Measurements from ENCODE around the gene EFNA2.

Gene EFNA2

GRCh38 chr19:1254081-1254527 is 31.6 kb upstream of the EFNA2 start:
- no peak overlapping the region for H3K4me3 ChIP-seq (ENCODE audit: low read length)
- no peak for DNase-seq (ENCODE audit: low read depth)
- TF ChIP-seq, protein P1, sequence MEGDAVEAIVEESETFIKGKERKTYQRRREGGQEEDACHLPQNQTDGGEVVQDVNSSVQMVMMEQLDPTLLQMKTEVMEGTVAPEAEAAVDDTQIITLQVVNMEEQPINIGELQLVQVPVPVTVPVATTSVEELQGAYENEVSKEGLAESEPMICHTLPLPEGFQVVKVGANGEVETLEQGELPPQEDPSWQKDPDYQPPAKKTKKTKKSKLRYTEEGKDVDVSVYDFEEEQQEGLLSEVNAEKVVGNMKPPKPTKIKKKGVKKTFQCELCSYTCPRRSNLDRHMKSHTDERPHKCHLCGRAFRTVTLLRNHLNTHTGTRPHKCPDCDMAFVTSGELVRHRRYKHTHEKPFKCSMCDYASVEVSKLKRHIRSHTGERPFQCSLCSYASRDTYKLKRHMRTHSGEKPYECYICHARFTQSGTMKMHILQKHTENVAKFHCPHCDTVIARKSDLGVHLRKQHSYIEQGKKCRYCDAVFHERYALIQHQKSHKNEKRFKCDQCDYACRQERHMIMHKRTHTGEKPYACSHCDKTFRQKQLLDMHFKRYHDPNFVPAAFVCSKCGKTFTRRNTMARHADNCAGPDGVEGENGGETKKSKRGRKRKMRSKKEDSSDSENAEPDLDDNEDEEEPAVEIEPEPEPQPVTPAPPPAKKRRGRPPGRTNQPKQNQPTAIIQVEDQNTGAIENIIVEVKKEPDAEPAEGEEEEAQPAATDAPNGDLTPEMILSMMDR (IDR thresholded peaks at IDR 0.05; ENCODE audit: insufficient read depth, low read depth, low read length, missing control alignments), result no peak

- DNase-seq (ENCODE audit: low read depth), result no peak
- TF ChIP-seq, protein P1 (IDR thresholded peaks at IDR 0.05; ENCODE audit: insufficient read depth, low read depth, low read length, missing control alignments), result no peak
- no peak overlapping the region for H3K4me3 ChIP-seq (ENCODE audit: low read length)
Observed at GRCh38 chr19:1254530-1255185, 31.0 kb upstream of the EFNA2 start.

GRCh38 chr19:1255186-1256161 is 30.2 kb upstream of the EFNA2 start:
- DNase-seq (ENCODE audit: low read depth), result no peak
- no peak overlapping the region for H3K4me3 ChIP-seq (ENCODE audit: low read length)
- TF ChIP-seq, protein P1 (IDR thresholded peaks at IDR 0.05; ENCODE audit: insufficient read depth, low read depth, low read length, missing control alignments), result no peak

- no peak overlapping the region for H3K4me3 ChIP-seq (ENCODE audit: low read length)
- DNase-seq (ENCODE audit: low read depth), result no peak
- TF ChIP-seq, protein P1 (IDR thresholded peaks at IDR 0.05; ENCODE audit: insufficient read depth, low read depth, low read length, missing control alignments), result no peak
Observed at GRCh38 chr19:1256646-1257474, 28.8 kb upstream of the EFNA2 start.

DNA sequence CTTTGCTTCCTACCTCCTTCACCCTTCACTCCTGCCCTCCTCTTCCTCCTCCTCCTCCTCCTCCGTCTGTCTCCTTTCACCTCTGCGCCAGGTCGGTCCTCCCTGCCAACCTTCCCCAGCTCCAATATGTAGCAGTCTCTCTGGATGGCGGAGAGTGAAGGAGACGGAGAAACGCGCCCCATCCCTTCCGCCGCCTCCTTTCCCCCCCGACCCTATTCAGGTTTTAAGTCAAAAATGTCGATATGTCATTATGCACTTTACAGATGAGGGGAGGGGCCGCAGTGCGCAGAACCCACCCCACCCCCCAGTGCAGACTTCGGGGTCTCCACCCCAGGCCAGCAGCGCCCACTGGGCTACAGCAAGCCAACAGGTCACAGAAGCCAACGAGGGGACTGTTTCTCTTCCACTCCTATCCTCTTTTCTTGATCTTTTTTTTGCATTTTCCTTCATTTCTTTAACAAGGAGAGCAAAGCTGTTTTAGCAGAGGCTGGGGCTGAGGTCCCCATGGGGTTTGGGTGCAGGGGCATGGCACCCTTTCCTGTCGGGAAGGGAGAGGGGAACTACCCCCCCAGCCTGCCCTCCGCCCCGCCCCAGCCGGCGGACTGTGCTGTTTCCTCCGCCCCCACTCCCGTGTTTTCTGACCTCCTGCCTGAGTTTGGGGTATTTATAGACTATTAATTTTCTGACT is 28.1 kb upstream of the EFNA2 start:
- H3K4me3 ChIP-seq (ENCODE audit: low read length), result no peak overlapping the region
- DNase-seq (ENCODE audit: low read depth), result no peak
- TF ChIP-seq, protein P1 (IDR thresholded peaks at IDR 0.05; ENCODE audit: insufficient read depth, low read depth, low read length, missing control alignments), result no peak

DNA sequence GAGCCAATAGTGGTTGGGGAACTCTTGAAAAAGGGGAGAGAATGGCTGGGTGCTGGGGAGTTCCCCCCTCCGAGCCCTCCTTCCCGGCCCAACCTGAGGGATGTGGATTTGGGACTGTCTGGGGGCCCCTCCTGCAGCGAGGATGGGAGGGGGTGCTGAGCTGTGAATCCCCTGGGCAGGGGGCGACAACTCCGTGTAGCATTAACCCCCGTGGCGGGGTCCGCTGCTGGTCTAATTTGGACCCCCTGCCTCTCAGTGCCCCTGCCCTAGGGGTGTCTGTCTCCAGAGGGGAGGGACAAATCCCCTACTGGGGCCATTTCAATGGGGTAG is 27.5 kb upstream of the EFNA2 start:
- DNase-seq (ENCODE audit: low read depth), result no peak
- no peak overlapping the region for H3K4me3 ChIP-seq (ENCODE audit: low read length)
- TF ChIP-seq, protein P1 (IDR thresholded peaks at IDR 0.05; ENCODE audit: insufficient read depth, low read depth, low read length, missing control alignments), result no peak
